OCI-LY1 (cell line): ENCODE results near the gene ADAMTS14.

Experiments used
- H2AFZ ChIP-seq: fragments of 200-600 bp; sonication (generic), shearing (Covaris generic); 2 replicates; pipeline ENCODE4 v1.6.0; 2014; ENCODE audit warnings: antibody characterized with exemption, mild to moderate bottlenecking, low read length
- H3F3A ChIP-seq: fragments of 200-600 bp; sonication (generic), shearing (Covaris generic); 2 replicates; pipeline ENCODE4 v1.6.0; 2014; ENCODE audit warnings: mild to moderate bottlenecking, antibody characterized with exemption, low read length, moderate library complexity; ENCODE audit not compliant: insufficient read depth
- H3K27ac ChIP-seq: fragments of 200-600 bp; sonication (generic); 2 replicates; pipeline ENCODE4 v1.5.1; 2014; ENCODE audit warnings: low read length, mixed run types, mild to moderate bottlenecking, low read depth; ENCODE audit not compliant: poor library complexity, severe bottlenecking
- H3K27me3 ChIP-seq: fragments of 200-600 bp; sonication (generic); 2 replicates; pipeline ENCODE4 v1.6.0; 2014; ENCODE audit warnings: antibody characterized with exemption, mild to moderate bottlenecking, low read length, moderate library complexity; ENCODE audit not compliant: insufficient read depth
- H3K36me3 ChIP-seq: fragments of 200-600 bp; sonication (generic); 2 replicates; pipeline ENCODE4 v1.6.1; 2014; ENCODE audit warnings: mild to moderate bottlenecking, antibody characterized with exemption, low read length, moderate library complexity, mixed read lengths; ENCODE audit not compliant: insufficient read depth
- H3K4me1 ChIP-seq: fragments of 200-600 bp; sonication (generic); 2 replicates; pipeline ENCODE4 v1.5.1; 2014; ENCODE audit warnings: mild to moderate bottlenecking, low read length, moderate library complexity; ENCODE audit not compliant: insufficient read depth, severe bottlenecking
- H3K4me2 ChIP-seq: fragments of 200-600 bp; sonication (generic), shearing (Covaris generic); 2 replicates; pipeline ENCODE4 v1.6.1; 2014; ENCODE audit warnings: low read length
- H3K4me3 ChIP-seq: fragments of 200-600 bp; sonication (generic); 2 replicates; pipeline ENCODE4 v1.5.1; 2014; ENCODE audit warnings: low read length, low read depth, mild to moderate bottlenecking, mixed read lengths; ENCODE audit not compliant: poor library complexity, severe bottlenecking
- H3K79me2 ChIP-seq: fragments of 200-600 bp; shearing (Covaris generic); 2 replicates; pipeline ENCODE4 v1.6.1; 2016; ENCODE audit warnings: mixed run types, low read length, mixed read lengths; ENCODE audit not compliant: insufficient read depth
- H3K9ac ChIP-seq: fragments of 200-600 bp; sonication (generic), shearing (Covaris generic); 2 replicates; pipeline ENCODE4 v1.6.1; 2014; ENCODE audit warnings: mild to moderate bottlenecking, low read length, mixed read lengths
- H3K9me2 ChIP-seq: fragments of 200-600 bp; sonication (generic), shearing (Covaris generic); 2 replicates; pipeline ENCODE4 v1.6.1; 2014; ENCODE audit warnings: low read depth, mild to moderate bottlenecking, low read length, mixed read lengths
- H3K9me3 ChIP-seq: fragments of 200-600 bp; shearing (Covaris generic); 2 replicates; pipeline ENCODE4 v1.6.1; 2014; ENCODE audit warnings: low read length, mixed read lengths
- H4K20me1 ChIP-seq: fragments of 200-600 bp; sonication (generic), shearing (Covaris generic); 2 replicates; pipeline ENCODE4 v1.6.0; 2016; ENCODE audit warnings: mild to moderate bottlenecking, low read length; ENCODE audit not compliant: insufficient read depth
- EZH2 ChIP-seq: fragments of 200-600 bp; sonication (generic), shearing (Covaris generic); IDR thresholded peaks from 2 replicates; pipeline ENCODE4 v1.8.0; 2017; ENCODE audit warnings: borderline replicate concordance, mixed run types, mild to moderate bottlenecking, antibody characterized with exemption, low read length, moderate library complexity, mixed read lengths
- TF ChIP-seq, protein P1 (sequence below): fragments of 200-600 bp; sonication (generic), shearing (Covaris generic); IDR thresholded peaks from 2 replicates; pipeline ENCODE4 v1.5.1; 2017; ENCODE audit warnings: mild to moderate bottlenecking, antibody characterized with exemption, low read length, moderate library complexity, mixed read lengths

Gene ADAMTS14

DNA sequence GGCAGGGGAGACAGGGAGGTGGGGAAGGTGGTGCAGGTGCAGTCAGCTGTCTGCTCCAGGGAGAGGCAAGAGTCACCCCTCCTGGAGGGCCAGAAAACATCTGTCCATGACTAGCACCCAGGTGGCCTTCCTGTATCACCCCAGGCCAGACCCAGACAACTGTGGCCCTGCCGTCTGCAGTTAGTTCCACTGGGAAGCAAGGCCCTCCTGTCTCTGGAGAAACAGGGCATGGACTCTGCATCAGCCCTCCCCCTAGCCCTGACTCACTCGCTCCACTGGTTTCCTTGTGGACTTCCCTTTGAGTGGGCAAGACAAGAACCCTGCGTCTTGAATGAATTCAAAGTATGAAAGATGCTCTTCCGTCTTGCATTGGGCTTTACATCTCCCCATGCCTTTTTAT lies 100.3 kb downstream of the ADAMTS14 start:
- H3K9ac ChIP-seq = no peak overlapping the region
- no peaks in the 10 kb centered on the region for H3F3A ChIP-seq
- H2AFZ ChIP-seq = no peak overlapping the region
- H3K4me3 ChIP-seq = no peak overlapping the region
- H3K4me2 ChIP-seq = no peak overlapping the region
- TF ChIP-seq, protein P1, sequence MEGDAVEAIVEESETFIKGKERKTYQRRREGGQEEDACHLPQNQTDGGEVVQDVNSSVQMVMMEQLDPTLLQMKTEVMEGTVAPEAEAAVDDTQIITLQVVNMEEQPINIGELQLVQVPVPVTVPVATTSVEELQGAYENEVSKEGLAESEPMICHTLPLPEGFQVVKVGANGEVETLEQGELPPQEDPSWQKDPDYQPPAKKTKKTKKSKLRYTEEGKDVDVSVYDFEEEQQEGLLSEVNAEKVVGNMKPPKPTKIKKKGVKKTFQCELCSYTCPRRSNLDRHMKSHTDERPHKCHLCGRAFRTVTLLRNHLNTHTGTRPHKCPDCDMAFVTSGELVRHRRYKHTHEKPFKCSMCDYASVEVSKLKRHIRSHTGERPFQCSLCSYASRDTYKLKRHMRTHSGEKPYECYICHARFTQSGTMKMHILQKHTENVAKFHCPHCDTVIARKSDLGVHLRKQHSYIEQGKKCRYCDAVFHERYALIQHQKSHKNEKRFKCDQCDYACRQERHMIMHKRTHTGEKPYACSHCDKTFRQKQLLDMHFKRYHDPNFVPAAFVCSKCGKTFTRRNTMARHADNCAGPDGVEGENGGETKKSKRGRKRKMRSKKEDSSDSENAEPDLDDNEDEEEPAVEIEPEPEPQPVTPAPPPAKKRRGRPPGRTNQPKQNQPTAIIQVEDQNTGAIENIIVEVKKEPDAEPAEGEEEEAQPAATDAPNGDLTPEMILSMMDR = no peak
- no peak for TF ChIP-seq EZH2
- H3K9me2 ChIP-seq = no peaks in the 10 kb centered on the region
- H3K9me3 ChIP-seq = no peaks in the 10 kb centered on the region
- no peaks in the 10 kb centered on the region for H4K20me1 ChIP-seq
- H3K27ac ChIP-seq = no peak overlapping the region
- H3K4me1 ChIP-seq = no peaks in the 10 kb centered on the region
- H3K27me3 ChIP-seq = no peaks in the 10 kb centered on the region; the same call in 1 of the 2 replicates
- H3K36me3 ChIP-seq = no peaks in the 10 kb centered on the region
- no peaks in the 10 kb centered on the region for H3K79me2 ChIP-seq

DNA sequence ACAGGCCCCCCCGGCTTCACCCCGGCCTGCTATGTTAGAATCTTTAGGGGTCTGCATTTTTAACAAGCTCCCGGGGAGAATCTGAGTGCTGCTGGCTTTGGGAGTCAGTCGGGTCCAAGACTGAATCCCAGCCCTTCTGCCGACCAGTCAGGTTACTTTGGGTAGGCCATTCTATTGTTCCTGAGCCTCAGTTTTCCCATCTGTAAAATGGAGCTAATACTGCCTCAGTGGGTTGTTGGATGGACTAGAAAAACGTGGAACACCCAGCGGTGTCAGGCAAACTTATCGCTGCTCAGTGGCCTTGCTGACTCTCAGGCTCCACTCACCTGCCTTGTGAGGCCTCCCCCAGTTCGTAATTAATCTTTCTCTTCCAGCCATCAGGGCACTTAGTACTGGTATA lies 101.2 kb downstream of the ADAMTS14 start:
- Histone ChIP-seq H3K9me3 (no peaks in the 10 kb centered on the region), H3K4me1 (no peaks in the 10 kb centered on the region), H3K36me3 (no peaks in the 10 kb centered on the region), H3F3A (no peaks in the 10 kb centered on the region), H3K79me2 (no peaks in the 10 kb centered on the region), H2AFZ (no peak overlapping the region), H3K9me2 (no peaks in the 10 kb centered on the region), H3K4me3 (no peak overlapping the region), H3K4me2 (no peak overlapping the region), H3K9ac (no peak overlapping the region), H4K20me1 (no peaks in the 10 kb centered on the region), H3K27me3 (no peaks in the 10 kb centered on the region; the same call in 1 of the 2 replicates), H3K27ac (no peak overlapping the region)
- no peak for TF ChIP-seq EZH2
- TF ChIP-seq, protein P1 = no peak

GRCh38 chr10:70773965-70774809 lies 101.9 kb downstream of the ADAMTS14 start:
- H2AFZ ChIP-seq = no peak overlapping the region
- H3K9me2 ChIP-seq = no peaks in the 10 kb centered on the region
- H3K79me2 ChIP-seq = no peaks in the 10 kb centered on the region
- no peaks in the 10 kb centered on the region for H3K9me3 ChIP-seq
- H4K20me1 ChIP-seq = no peaks in the 10 kb centered on the region
- H3K9ac ChIP-seq = no peak overlapping the region
- no peaks in the 10 kb centered on the region for H3K4me1 ChIP-seq
- no peak overlapping the region for H3K27ac ChIP-seq
- no peaks in the 10 kb centered on the region for H3F3A ChIP-seq
- H3K4me3 ChIP-seq = no peak overlapping the region
- H3K36me3 ChIP-seq = no peaks in the 10 kb centered on the region
- H3K27me3 ChIP-seq = no peaks in the 10 kb centered on the region; the same call in 1 of the 2 replicates
- TF ChIP-seq, protein P1 = no peak
- TF ChIP-seq EZH2 = no peak
- no peak overlapping the region for H3K4me2 ChIP-seq
